GM23248 (cell line): Measurements from ENCODE around the gene CTNNA3. TPM values are rescaled to one million over a fixed set of nuclear protein-coding genes. Genes with fewer than 3 reads are reported as not detected.
"Not testable (repeated sequence)": the region's sequence is repeated elsewhere in the genome, so short reads cannot be mapped to it uniquely, and the experiment has no call there.

ENCODE experiments used
- DNase-seq: peaks from one replicate; pipeline ENCODE4 v3.0.0-alpha.2; 2015
- H2AFZ ChIP-seq: fragments of 200-600 bp; sonication (generic); 2 replicates; pipeline ENCODE4 v1.6.1; 2016; ENCODE audit warnings: antibody characterized with exemption
- H3F3A ChIP-seq: fragments of 200-600 bp; sonication (generic); 2 replicates; pipeline ENCODE4 v1.6.1; 2016; ENCODE audit warnings: mild to moderate bottlenecking, antibody characterized with exemption, mixed run types; ENCODE audit not compliant: insufficient read depth
- H3K27ac ChIP-seq: fragments of 200-600 bp; sonication (generic); 2 replicates; pipeline ENCODE4 v1.5.1; 2016; ENCODE audit warnings: mild to moderate bottlenecking
- H3K27me3 ChIP-seq: fragments of 200-600 bp; sonication (generic); replicated peaks from 2 replicates; pipeline ENCODE4 v1.6.1; 2016; ENCODE audit warnings: mild to moderate bottlenecking; ENCODE audit not compliant: insufficient read depth
- H3K36me3 ChIP-seq: fragments of 200-600 bp; sonication (generic); 2 replicates; pipeline ENCODE4 v1.6.1; 2016; ENCODE audit warnings: low read depth, mild to moderate bottlenecking
- H3K4me1 ChIP-seq: fragments of 200-600 bp; sonication (generic); 2 replicates; pipeline ENCODE4 v1.6.1; 2016; ENCODE audit warnings: mild to moderate bottlenecking; ENCODE audit not compliant: insufficient read depth
- H3K4me2 ChIP-seq: fragments of 200-600 bp; sonication (generic); one replicate; pipeline ENCODE4 v1.6.1; 2016; ENCODE audit warnings: mild to moderate bottlenecking; ENCODE audit not compliant: unreplicated experiment
- H3K4me3 ChIP-seq: fragments of 200-600 bp; sonication (generic); 2 replicates; pipeline ENCODE4 v1.5.1; 2016; ENCODE audit warnings: mild to moderate bottlenecking
- H3K79me2 ChIP-seq: fragments of 200-600 bp; sonication (generic); 2 replicates; pipeline ENCODE4 v1.6.1; 2016; ENCODE audit warnings: mild to moderate bottlenecking; ENCODE audit not compliant: insufficient read depth
- H3K9ac ChIP-seq: fragments of 200-600 bp; sonication (generic); 2 replicates; pipeline ENCODE4 v1.6.1; 2016; ENCODE audit warnings: mild to moderate bottlenecking
- H3K9me2 ChIP-seq: fragments of 200-600 bp; sonication (generic); 2 replicates; pipeline ENCODE4 v1.6.1; 2016; ENCODE audit warnings: mixed run types, mild to moderate bottlenecking, moderate library complexity; ENCODE audit not compliant: insufficient read depth
- H3K9me3 ChIP-seq: fragments of 200-600 bp; sonication (generic); one replicate; pipeline ENCODE4 v1.6.1; 2017; ENCODE audit warnings: low read depth
- H4K20me1 ChIP-seq: fragments of 200-600 bp; sonication (generic); 2 replicates; pipeline ENCODE4 v1.6.0; 2016; ENCODE audit not compliant: insufficient read depth
- EZH2 ChIP-seq: fragments of 200-600 bp; sonication (generic); IDR thresholded peaks from 2 replicates; pipeline ENCODE4 v1.6.1; 2018; ENCODE audit warnings: antibody characterized with exemption, mild to moderate bottlenecking; ENCODE audit not compliant: insufficient read depth, poor library complexity, severe bottlenecking
- EZH2phosphoT487 ChIP-seq: fragments of 200-600 bp; sonication (generic); IDR thresholded peaks from 2 replicates; pipeline ENCODE4 v1.6.1; 2018; ENCODE audit warnings: antibody characterized with exemption, moderate library complexity, mild to moderate bottlenecking, low read depth; ENCODE audit not compliant: insufficient read depth
- WGBS, 2 experiments: methylation state at CpG; one replicate each; pipeline ENCODE4 v1.1.6; 2015 to 2017; ENCODE audit warnings: low lambda C conversion rate in 2 of 2, low coverage in 1 of 2; ENCODE audit errors: missing lambda C conversion rate in 2 of 2; 5-methylcytosine and 5-hydroxymethylcytosine counted together
- in situ Hi-C: fragments of 300-500 bp; cut with MboI; formaldehyde crosslinking; loops from 2 replicates; pipeline ENCODE4 v1.15.0; 2020
- polyA plus RNA-seq: library from polyadenylated mRNA; unstranded; fragments of >200 nt; fragmentation: Nextera tagmentation; extraction: Ambion mirVana; gene quantifications from 2 replicates; pipeline ENCODE4 v1.2.1, GENCODE V29; 2016
- total RNA-seq: library from RNA; depleted of rRNA; stranded (reverse); fragments of >200 nt; shearing (Covaris generic); gene quantifications from 2 replicates; pipeline ENCODE4 v1.2.3, GENCODE V29; 2014

CTNNA3 gene
- total and polyA plus RNA-seq, 2 experiments from 2014 or later, result not detected

GRCh38 chr10:67722113-67722512 lies 26.1 kb upstream of the CTNNA3 start:
- in situ Hi-C loops, result no loop called here

DNA sequence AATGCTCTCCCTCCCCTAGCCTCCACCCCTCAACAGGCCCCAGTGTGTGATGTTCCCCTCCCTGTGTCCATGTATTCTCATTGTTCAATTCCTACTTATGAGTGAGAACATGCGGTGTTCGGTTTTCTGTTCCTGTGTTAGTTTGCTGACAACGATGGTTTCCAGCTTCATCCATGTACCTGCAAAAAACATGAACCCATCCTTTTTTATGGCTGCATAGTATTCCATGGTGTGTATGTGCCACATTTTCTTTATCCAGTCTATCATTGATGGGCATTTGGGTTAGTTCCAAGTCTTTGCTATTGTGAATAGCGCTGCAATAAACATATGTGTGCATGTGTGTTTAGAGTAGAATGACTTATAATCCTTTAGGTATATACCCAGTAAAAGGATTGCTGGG lies 20.5 kb upstream of the CTNNA3 start:
- H4K20me1 ChIP-seq, H3K4me2 ChIP-seq, H3K9ac ChIP-seq, H3K27me3 ChIP-seq, H3K79me2 ChIP-seq, H2AFZ ChIP-seq, DNase-seq, H3K4me1 ChIP-seq, H3K9me2 ChIP-seq, H3K9me3 ChIP-seq, H3K36me3 ChIP-seq, in situ Hi-C loops, H3K27ac ChIP-seq, H3K4me3 ChIP-seq, H3F3A ChIP-seq: not testable (repeated sequence)
- 25 to 37% methylated on average over 4 of the region's 4 CpGs for WGBS, 2 experiments

More at GRCh38 chr10:67722113-67722512, 26.1 kb upstream of the CTNNA3 start:
- no peaks in the 10 kb centered on the region for H3K9me3 ChIP-seq
- TF ChIP-seq EZH2phosphoT487 (no peak), EZH2 (no peak)
- no peaks in the 10 kb centered on the region; the same call in 1 of the 2 replicates for H3K27me3 ChIP-seq
- H3K36me3 ChIP-seq, result no peaks in the 10 kb centered on the region
- no peak overlapping the region for H2AFZ ChIP-seq
- no peak for DNase-seq
- H3K79me2 ChIP-seq, result no peaks in the 10 kb centered on the region
- no peak overlapping the region for H3K4me2 ChIP-seq
- H3F3A ChIP-seq, result no peaks in the 10 kb centered on the region
- H3K4me3 ChIP-seq, result no peak overlapping the region
- H3K9me2 ChIP-seq, result no peaks in the 10 kb centered on the region
- no peak overlapping the region for H3K27ac ChIP-seq
- no peak overlapping the region for H3K9ac ChIP-seq
- H3K4me1 ChIP-seq, result no peaks in the 10 kb centered on the region
- no peaks in the 10 kb centered on the region for H4K20me1 ChIP-seq

DNA sequence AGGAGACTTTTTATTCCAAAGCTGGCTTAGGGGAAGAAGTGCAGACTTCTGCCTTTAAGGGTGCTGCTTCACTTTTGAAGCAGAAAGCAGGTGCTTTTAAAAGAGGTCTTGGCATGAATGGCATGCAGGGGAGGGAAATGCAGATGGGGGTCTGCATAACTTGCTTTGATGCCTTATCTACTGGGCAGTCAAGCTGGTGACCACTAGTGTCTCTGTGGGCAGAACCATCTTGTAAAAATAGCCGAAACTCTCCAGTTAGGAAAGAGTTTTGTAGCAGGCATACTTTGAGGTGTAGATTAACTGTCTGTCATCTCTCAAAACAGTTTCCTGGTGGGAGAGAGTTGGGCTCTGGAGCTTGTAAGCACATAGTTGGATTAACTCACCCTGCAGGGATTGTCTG lies 9.9 kb upstream of the CTNNA3 start:
- no peaks in the 10 kb centered on the region for H3F3A ChIP-seq
- no peaks in the 10 kb centered on the region for H3K4me1 ChIP-seq
- TF ChIP-seq EZH2 (no peak), EZH2phosphoT487 (no peak)
- no peaks in the 10 kb centered on the region for H3K9me2 ChIP-seq
- no peaks in the 10 kb centered on the region for H3K9me3 ChIP-seq
- DNase-seq, result no peak
- in situ Hi-C loops, result no loop called here
- no peak overlapping the region for H3K4me3 ChIP-seq
- H3K27ac ChIP-seq, result no peak overlapping the region
- 19 to 47% methylated on average over 1 of the region's 1 CpG for WGBS, 2 experiments
- H3K36me3 ChIP-seq, result no peaks in the 10 kb centered on the region
- H4K20me1 ChIP-seq, result no peaks in the 10 kb centered on the region
- no peaks in the 10 kb centered on the region for H3K27me3 ChIP-seq
- no peaks in the 10 kb centered on the region for H3K79me2 ChIP-seq
- H3K9ac ChIP-seq, result no peak overlapping the region
- no peak overlapping the region for H2AFZ ChIP-seq
- H3K4me2 ChIP-seq, result no peak overlapping the region

- WGBS, 2 experiments, result 69 to 78% methylated on average over 18 to 22 of the region's 23 CpGs
Observed at GRCh38 chr10:67699613-67700270, 3.7 kb upstream of the CTNNA3 start.

DNA sequence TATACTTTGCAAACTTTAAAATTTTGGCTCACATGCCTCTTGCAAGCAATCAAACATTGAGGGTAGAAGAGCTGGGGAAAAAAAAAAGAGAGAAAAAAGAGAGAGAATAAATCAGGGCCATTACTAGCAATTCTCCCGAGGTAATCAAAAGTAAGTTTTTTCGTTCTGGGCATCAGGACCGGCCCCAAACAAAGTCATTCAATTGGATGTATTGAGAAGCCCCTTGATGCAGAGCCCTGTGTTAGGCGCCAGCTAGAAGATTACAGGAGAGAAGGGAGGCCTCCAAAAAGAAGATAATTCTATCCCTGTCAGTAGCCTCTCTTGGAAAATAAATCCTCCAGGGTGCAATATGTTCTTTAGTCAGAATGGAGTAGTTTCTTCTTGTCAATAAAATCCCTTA lies 2.2 kb upstream of the CTNNA3 start:
- Histone ChIP-seq H3K4me1 (no peaks in the 10 kb centered on the region), H3K79me2 (no peaks in the 10 kb centered on the region), H3K9me2 (no peaks in the 10 kb centered on the region), H4K20me1 (no peaks in the 10 kb centered on the region), H3K4me3 (no peak overlapping the region), H3K36me3 (no peaks in the 10 kb centered on the region), H2AFZ (no peak overlapping the region), H3K9me3 (no peaks in the 10 kb centered on the region), H3K4me2 (no peak overlapping the region), H3K27me3 (peaks cover 25% of the 10 kb centered on the region), H3K9ac (no peak overlapping the region), H3K27ac (no peak overlapping the region), H3F3A (no peaks in the 10 kb centered on the region)
- TF ChIP-seq EZH2 (no peak), EZH2phosphoT487 (no peak)
- in situ Hi-C loops, result no loop called here
- no peak for DNase-seq
- 17 to 22% methylated on average over 4 of the region's 4 CpGs for WGBS, 2 experiments

More at GRCh38 chr10:67699613-67700270, 3.7 kb upstream of the CTNNA3 start:
- H3K9me2 ChIP-seq, H3F3A ChIP-seq, H3K9me3 ChIP-seq, H3K79me2 ChIP-seq, H3K9ac ChIP-seq, H3K4me3 ChIP-seq, H3K4me1 ChIP-seq, H4K20me1 ChIP-seq, H2AFZ ChIP-seq, DNase-seq, H3K36me3 ChIP-seq, H3K4me2 ChIP-seq, H3K27ac ChIP-seq, in situ Hi-C loops: not testable (repeated sequence)
- H3K27me3 ChIP-seq, result peaks cover 23% of the 10 kb centered on the region
